EH (cell line): ENCODE data around the gene HOXA9.

Source experiments
- DNase-seq: peaks from one replicate; pipeline ENCODE4 v3.0.0-alpha.2; 2015; ENCODE audit warnings: low read depth

Gene HOXA9

DNA sequence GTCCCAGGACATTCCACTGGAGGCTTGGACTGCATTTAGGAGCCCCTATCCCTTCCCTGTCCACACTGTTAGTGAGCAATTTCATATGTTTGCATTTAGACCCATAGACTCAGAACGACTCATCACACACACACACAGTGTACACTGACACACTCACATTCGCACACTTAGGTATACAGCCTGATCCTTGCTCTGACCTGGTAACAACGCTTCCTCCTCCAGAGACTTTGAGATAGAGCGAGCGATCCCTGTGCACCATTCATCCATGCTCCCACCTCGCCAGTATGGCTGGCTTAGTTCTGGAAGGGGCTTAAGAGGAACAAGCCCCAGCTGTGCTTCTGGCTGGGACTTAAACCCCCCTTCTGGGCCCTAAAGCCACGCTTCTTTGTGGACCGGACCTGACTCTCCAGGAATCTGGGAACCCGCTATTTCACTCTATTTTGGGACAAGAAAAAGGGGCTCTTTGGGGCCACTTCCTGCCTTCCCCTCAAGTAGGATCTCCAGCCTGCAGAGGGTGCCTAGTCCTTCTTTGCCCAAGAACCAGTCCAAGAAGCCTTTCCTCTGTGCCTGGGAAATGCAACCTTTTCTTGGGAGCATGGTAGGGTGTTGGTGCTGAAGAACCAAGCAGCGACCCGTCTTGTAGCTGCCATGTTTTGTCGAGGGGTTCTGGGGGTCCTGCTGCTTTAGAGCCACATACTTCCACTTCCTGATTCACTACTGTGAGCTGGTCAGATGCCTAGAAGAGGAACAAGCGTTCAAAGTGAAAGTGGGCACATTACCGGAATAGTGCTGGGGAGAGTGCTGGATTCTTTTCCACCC lies 35.6 kb upstream of the HOXA9 start:
- peak; percentile 45 for DNase-seq

DNA sequence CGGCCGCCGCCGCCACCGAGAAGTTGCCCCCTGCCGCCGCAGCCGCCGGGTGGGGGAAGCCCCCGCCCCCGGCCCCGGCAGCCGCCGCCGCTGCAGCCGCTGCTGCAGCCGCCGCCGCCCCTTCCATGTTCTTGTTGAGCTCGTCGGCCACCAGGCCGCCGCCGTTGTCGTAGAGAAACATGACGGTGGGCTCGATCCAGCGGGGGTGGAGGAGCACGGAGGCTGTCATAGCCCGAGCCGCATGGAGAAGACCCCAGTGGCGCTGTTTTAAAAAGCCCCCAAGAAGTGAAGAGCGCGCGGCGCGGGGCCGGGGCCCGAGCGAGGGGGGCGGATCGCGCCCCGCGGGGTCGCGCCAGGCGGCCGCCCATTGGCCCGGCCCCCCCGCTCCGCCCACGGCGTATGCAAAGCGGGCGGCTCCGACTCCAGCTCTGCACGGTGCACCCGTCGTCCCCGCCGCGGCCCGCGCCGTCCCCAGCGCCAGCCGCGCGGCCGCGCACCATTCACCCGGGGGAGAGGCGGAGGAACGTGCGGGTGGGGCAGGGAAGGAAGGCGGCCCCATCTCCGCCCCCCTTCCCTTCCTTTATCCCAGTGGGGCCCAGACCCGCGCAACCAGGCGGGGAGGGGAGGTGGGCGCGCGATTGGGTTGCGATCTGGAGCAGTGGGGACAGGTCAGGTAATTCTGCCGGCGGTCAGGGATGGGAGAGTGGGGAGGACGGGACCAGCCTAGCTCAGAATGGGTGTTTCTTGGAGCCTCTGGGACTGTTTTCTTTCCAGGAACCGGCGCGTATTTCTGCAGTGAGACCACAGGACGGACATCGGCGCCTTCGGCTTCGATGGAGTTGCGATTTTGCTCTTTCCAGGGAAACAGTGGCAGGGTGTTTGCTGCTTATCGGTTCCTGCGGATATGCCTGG lies 34.8 kb upstream of the HOXA9 start, which contains the start of gene HOXA13:
TSS of gene HOXA13 (minus strand) at position 243 of the 912 bp plus-strand sequence. CDS start at position 229, 14 bp downstream.
- DNase-seq, result peak; percentile 88

DNA sequence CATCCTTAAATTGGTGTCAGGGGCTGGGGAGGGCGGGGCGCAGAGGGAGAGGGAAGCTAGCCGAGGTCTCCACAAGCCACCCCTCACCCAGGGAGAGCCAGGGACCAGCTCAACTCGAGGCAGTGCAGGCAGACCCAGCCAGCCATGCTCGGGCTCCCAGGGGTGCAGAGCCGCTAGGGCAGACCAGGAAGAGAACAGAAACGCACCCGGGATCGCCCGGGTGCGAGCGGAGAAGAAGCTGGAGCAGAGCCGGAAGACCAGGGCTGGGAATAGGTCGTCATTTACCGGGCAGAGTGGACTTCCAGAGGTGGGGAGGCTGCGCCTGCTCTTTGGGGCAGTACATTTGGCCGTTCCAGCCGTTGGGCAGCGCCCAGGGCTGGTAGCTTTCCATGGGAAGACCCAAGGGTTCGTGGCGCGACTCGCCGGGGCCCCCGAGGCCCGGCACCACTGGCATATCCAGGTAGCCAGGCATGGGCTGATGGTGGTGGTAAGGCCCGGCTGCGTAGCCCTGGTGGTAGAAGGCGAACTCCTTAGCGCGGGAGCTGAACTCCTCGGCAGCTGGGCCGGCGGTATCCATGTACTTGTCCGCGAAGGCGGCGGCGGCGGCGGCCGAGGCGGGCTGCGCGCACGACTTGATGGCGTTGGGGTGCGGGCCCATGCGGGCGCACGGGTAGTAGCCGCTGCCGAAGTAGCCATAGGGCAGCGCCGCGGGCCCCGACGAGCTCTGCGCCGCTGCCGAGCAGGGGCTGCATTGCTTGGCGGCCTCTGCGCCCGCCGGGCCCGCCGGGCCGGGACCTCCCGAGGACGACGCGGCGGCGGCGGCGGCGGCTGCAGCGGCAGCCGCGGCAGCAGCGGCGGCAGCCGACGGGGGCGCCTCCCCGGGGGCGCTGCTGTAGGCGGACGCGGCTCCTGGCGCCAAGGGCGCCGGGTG lies 33.8 kb upstream of the HOXA9 start:
- DNase-seq, result peak; percentile 48

DNA sequence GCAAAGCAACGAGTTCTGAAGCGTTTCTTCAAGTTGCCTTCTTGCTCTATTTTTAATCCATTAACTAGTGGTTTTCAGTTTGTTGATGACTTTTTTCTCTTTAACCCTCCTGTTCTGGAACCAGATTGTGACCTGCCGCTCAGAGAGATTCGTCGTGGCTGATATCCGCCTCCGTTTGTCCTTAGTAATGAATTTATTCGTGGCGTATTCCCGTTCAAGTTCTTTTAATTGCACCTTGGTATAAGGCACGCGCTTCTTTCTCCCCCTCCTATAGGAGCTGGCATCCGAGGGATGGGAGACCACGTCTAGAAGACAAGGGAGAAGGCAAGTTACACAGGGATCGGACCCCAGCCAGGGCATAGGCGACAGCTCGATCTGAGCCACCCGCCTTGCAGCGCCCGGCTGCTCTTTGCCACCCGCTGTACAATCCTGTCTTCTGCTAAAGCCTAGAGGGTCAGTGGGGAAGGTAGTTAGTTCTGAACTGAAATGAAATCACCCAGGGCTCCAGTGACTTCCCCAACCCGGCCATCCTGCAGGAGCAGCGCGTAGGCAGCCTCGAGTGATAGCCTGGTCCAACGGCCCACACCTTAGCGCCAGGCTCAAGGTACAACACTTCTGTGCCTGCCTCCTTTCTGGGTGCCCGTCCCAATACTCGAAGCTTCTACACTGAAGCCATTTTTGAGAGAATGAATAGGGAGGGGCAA lies 33.0 kb upstream of the HOXA9 start:
- peak; percentile 37 for DNase-seq

DNA sequence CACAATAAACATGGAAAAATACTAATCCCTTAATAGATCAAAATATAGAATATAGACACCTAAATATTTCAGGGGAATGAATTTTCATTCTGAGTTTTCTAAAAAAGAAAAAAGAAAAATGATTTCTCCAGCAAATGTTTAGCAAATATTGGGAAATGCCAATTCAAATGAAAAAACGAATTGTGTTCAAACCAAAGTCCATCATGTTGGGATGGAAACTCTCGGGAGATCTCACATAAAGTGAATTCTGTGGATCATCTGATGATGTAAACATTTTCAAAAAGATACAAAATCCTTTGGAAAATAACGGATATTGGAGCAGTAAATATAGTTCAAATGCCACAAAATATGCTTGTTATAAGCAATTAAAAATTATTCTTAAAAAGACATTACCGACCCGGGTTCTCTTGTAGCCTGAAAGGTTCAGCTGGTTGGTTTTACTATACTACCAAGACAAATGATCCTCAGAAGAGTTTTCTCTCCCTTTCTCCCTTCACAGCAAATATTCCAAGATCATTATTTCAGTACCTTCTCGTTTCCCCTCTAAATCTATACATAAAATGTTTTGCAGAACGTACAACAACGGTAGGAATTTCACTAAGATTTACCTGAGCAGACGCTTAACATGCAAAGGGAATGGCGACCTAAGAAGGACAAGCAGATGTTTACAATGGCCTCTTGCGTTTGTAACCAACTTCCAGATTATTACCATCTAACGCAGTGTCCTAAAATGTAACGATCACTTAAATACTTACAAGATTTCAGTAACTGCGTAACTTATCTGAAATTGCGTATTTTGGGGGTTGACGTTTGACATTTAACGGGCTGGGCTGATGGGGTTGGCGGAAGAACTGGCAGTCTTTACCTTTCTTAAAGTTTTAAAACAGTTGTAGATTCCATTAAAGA lies 32.1 kb upstream of the HOXA9 start:
- peak; percentile 35 for DNase-seq

DNA sequence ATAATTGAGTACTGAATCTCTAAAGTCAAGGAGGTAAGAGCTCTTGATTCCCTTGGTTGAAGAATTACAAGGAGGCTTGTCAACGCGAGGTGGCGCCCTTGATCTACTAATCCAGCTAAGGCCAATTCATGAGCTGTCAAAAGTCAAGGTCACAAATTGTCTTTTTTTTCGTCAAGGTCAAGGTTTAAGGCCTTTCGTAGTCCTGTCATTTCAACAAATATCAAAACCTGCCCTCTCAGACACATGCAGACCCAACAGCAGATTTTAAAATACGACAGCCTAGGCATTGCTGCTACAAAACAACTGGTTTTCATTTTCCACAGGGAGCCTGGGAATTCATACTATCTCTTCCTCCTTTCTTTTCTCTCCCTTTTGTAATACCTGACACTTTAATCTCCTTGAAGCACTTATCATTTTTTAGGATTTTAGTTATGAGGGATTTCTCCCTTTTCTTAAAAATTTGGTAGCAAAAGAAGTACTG lies 31.0 kb upstream of the HOXA9 start:
- DNase-seq, result peak; percentile 87

DNA sequence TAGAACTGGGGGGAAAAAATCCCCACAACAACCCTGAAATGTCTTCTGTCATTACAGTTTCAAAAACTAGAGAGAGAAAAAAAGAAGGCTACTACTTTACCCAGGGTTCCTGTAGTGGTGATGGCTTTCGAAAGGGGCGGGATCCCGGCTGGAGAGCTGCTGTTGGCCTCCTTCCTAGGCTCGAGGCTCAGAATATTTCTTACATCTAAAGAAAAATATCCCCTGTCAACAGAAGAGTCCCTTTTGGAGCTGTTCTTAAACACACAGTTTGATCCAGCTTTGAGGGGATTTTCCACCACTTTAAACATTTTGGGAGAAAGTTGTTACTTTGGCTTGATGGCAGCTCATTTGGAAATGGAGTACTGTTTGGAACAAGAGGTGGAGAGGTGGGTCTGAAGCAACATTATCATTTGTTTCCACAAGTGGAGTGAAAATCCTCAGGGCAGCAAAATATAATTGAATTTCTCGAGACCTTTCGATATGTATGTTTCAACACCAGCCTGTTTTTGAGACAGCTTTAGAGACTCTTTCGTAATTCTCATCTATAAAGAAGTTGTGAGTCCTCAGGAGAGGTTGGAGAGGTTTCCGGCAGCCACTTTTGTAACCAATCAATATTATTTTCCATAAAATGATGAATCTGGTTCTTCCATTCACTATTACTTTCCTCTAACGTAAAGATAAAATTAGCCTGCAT lies 29.5 kb upstream of the HOXA9 start:
- DNase-seq, result peak; percentile 72

DNA sequence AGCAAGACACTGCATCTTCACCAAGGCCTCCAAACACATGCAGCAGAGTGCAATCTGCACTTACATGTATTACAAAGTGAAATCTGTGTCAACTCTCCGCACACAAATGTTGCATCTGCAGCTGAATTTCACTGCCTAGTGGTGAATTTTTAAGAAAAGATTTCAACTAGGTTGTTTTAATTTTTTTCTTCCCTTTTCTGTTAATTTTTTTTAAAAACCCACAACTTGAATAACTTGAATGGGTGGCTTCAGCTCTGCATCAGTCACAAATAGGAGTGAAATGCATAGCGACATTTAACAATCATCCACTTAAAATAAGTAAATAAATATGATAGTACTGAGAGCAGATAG lies 28.6 kb upstream of the HOXA9 start:
- DNase-seq, result no peak

DNA sequence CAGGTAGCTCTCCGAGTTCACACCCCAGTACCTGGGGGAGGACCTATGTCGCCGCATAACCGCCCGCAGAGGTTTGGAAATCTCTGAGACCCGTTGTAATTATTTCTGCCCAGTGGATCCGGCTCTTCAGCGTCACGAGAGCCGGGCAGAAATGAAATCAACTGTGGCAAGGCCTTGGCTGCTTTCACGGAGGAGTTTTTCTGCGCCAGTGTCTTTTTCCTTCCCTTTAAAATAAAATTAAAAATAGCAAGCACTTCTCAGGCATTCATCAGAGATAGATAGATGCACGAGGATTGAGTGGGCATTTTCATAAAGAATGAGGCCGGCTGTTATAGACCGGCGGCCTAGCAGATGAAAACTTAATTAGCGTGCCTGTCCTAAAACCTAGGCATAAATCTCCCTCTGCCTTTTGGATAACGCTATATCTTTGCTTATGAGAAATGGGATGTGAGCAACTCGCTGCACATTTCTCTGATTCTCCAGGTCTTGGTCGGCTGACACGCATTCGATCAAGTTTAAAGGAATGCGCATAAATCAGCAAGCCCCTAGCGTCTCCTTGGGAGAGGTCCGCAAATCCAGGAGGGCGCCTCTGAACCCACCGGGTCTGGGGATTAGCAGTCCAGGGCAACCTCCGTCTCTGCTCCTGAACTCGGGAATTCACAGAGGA lies 28.1 kb upstream of the HOXA9 start:
- DNase-seq, result peak; percentile 78

DNA sequence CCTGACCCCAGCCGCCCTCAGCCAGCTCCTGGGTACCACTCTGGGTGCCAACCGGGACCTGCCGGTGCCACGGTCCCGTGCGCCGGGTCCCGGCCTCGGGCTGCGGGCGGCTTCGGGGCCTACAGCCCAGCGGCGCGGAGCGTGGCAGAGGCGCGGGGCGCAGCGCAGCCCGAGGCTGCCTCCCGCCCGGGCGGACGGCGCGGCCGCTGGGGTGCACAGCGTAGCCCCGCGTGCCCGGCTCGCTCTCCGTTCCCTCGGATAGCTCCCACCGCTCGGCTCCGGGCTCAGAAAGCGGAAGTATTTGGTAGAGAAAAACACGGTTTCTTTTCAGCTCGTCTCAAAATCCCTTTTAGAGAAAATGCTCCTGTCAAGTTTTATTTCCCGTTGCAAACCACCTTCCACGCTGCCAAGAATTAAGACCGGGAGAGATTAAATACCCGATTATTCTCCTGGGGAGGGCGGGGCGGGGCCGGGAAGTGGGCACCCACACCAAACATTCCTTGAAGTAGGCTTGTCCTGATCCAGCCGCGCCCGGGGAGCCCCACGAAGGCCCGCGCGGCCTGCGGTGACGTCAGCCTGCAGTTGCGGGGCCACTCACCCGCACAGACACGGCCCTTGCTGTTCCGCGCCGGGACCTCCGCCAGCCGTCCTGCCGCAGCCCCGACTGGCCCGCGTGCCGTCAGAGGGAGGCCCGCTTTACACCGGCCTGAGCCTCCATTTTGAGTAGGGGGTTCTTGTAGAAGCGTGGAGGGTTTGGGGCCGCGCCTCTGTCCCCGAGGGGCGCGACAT lies 27.4 kb upstream of the HOXA9 start:
- peak; percentile 90 for DNase-seq

DNA sequence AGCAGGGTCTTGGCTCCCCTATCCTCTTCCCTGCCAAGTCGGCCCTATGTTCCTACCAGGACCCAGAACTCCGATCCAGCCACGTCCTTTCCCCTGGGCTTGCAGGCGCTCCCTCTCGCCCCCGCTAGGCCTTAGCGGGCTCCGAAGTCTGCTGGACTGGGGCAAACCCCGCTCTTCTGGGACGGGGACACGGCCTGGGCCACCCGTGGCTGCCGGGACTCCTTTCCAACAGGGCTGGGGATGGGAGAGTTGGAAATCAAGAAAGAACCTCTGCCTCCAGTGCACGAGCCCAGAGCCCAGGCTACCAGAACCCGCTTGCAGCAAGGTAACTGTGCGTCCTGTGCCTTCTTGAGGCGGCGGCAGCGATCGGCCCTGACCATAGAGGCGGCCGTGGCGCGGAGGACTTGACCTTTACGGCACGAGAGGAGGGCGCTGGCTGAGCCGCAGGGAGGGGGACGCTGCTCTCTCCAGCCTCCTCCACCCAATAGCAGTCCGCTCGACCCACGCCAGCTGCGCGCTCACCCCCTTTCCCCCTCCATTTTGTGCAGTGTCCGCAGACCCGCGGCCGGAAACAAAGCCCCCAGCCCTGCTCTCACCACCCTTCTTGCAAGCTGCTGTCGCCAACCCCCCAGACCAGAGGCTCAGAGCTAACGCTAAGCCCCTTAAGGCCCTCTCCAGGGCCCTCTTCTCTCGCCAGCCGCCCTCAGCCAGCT lies 26.7 kb upstream of the HOXA9 start:
- peak; percentile 75 for DNase-seq

DNA sequence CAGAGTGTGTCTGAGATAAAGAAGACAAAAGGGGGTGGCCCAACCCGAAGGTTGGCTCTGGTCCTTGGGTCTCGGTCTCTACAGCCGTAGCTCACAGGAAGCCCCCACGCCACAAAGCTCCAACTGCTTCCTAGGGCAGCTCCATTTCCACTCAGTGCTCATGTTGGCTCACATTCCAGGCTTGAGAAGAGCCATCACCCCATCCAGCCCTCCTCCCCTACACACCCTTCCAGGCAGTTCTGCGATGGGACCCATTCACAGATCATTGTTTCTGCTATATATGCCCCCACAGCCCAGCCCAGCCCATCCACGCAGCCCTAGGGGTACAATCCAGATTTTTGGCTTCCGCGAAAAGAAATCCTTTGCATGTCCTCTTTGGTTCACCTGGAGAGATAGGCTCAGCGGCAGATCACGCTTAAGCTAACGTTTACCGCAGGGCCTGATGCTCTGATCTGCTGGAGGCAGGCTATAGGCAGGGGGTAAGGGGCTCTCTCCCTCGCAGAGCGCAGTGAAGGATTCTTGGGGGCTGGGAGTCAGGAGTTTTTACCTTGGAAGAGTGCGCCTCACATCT lies 25.9 kb upstream of the HOXA9 start:
- peak; percentile 68 for DNase-seq

DNA sequence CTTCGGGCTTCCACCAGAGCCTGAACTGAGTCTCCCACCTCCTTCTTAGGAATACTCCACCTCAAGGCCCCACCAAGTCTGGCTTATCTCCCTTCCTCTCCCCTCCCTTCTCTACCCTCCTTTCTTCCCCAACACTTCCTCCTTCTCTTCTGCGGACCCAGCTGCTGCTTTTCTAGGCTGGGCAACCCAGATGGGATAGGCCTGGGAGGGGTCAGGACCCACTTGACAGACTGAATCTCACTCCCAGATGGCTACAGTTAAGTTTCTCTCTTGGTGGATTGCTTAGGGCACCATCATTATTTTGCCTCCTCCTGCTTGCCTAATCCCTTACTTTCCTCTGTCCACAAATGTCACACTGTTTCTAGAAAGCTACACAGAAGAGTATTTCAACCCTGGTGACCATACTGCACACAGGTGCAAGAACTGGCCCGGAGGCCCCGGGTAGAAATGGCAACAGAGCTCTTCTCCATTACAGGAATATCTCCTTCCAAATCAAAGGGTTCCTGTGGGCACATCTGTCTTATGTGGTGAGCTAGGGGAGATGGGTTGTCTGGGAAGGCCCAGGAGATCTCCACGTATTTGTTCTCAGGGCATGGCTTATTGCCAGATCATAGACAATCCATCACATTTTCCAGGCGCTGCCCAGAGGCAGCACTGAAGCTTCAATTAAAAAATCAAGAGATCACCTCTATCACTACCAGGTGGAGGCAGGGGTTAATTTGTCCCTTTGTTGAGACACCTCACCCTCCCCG lies 24.8 kb upstream of the HOXA9 start:
- DNase-seq, result peak; percentile 46

DNA sequence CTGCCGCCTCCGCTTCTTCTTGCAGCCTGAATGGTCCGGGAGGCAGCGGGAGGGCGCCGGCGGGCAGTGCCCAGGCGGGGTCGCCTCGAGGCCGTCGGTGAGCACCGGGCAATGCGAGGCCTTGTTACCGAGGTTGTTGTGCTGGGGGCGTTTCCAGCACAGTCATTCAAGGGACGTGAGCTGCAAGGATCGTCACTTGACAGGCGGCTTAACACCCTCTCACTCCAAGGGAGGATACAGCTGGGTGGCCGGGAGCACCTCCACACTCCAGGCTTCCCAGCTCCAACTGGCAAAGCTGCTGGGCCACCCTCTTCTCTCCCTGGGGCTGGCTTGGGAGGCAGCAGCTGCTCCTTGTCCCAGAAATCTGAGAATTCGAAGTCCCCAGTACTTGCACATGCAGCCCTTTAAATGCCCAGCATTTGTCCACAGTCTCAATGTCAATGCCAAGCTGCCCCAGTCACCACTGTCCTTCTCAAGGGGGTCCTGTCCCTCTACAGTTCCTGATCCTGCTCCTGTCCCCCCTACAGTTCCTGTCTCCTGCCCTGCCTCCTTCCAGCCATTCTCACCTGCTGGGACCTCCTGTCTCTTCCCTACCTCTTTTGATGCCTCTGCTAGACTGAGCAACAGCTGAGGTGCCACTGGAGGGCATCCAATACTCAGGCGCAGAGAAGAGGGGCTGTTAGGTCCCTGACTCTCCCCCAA lies 24.1 kb upstream of the HOXA9 start:
- DNase-seq, result peak; percentile 90
